ENCODE data around the gene HERC2. TPM values are rescaled to one million over a fixed set of nuclear protein-coding genes. Genes with fewer than 3 reads are reported as not detected.

HERC2 gene
- total and polyA plus RNA-seq, 8 donors = 7.9 to 437 (median 72.7) TPM

- 91 to 95% (median 93%) methylated on average over 23 of the region's 23 CpGs for WGBS, 5 donors
- no peak for DNase-seq
- no peaks in the 10 kb centered on the region for H3K27me3 ChIP-seq
- intact Hi-C loops (cut with DNase I; ENCODE audit: low total_unique reads) = no loop called here
- no peaks in the 10 kb centered on the region for H3K9me3 ChIP-seq
- H3K27ac ChIP-seq = no peak overlapping the region
- no peak overlapping the region for H3K4me3 ChIP-seq
- H3K36me3 ChIP-seq = peaks cover 55 to 94% (median 90%) of the 10 kb centered on the region in 4 donors
- TF ChIP-seq POLR2A (IDR thresholded peaks at IDR 0.05) (no peak), EP300 (IDR thresholded peaks at IDR 0.05) (no peak), POLR2AphosphoS5 (IDR thresholded peaks at IDR 0.05) (no peak)
- TF ChIP-seq, protein P1, sequence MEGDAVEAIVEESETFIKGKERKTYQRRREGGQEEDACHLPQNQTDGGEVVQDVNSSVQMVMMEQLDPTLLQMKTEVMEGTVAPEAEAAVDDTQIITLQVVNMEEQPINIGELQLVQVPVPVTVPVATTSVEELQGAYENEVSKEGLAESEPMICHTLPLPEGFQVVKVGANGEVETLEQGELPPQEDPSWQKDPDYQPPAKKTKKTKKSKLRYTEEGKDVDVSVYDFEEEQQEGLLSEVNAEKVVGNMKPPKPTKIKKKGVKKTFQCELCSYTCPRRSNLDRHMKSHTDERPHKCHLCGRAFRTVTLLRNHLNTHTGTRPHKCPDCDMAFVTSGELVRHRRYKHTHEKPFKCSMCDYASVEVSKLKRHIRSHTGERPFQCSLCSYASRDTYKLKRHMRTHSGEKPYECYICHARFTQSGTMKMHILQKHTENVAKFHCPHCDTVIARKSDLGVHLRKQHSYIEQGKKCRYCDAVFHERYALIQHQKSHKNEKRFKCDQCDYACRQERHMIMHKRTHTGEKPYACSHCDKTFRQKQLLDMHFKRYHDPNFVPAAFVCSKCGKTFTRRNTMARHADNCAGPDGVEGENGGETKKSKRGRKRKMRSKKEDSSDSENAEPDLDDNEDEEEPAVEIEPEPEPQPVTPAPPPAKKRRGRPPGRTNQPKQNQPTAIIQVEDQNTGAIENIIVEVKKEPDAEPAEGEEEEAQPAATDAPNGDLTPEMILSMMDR (IDR thresholded peaks at IDR 0.05) = no peak
- H3K4me1 ChIP-seq = no peaks in the 10 kb centered on the region
Observed at GRCh38 chr15:28114721-28115622, 207.0 kb downstream of the HERC2 start.

DNA sequence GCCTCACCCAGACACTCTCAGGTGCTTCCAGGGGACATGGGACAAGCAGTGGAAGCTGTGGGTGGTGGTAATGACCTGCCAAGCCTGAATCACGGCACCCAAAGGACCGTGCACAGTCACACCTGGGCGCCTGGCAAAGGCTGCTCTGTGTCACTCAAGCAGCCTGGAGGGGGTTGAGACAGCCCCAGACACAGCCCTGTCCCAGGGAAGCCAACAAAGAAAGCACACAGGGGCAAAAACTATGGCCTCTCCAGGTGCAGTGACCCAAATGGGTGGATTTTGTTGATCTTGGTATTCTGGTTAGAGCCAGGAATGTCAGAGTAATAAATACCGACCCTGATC is 207.9 kb downstream of the HERC2 start:
- Histone ChIP-seq H3K36me3 (peaks cover 52 to 86% (median 81%) of the 10 kb centered on the region in 4 donors), H3K27ac (no peak overlapping the region), H3K27me3 (no peaks in the 10 kb centered on the region), H3K4me1 (no peaks in the 10 kb centered on the region), H3K9me3 (no peaks in the 10 kb centered on the region), H3K4me3 (no peak overlapping the region)
- no peak for DNase-seq
- TF ChIP-seq EP300 (IDR thresholded peaks at IDR 0.05) = no peak
- TF ChIP-seq POLR2A (IDR thresholded peaks at IDR 0.05) = no peak
- TF ChIP-seq POLR2AphosphoS5 (IDR thresholded peaks at IDR 0.05) = no peak
- TF ChIP-seq, protein P1 (IDR thresholded peaks at IDR 0.05) = no peak
- intact Hi-C loops (cut with DNase I; ENCODE audit: low total_unique reads) = no loop called here
- WGBS, 5 donors = 91 to 100% (median 93%) methylated on average over 1 to 4 of the region's 4 CpGs

DNA sequence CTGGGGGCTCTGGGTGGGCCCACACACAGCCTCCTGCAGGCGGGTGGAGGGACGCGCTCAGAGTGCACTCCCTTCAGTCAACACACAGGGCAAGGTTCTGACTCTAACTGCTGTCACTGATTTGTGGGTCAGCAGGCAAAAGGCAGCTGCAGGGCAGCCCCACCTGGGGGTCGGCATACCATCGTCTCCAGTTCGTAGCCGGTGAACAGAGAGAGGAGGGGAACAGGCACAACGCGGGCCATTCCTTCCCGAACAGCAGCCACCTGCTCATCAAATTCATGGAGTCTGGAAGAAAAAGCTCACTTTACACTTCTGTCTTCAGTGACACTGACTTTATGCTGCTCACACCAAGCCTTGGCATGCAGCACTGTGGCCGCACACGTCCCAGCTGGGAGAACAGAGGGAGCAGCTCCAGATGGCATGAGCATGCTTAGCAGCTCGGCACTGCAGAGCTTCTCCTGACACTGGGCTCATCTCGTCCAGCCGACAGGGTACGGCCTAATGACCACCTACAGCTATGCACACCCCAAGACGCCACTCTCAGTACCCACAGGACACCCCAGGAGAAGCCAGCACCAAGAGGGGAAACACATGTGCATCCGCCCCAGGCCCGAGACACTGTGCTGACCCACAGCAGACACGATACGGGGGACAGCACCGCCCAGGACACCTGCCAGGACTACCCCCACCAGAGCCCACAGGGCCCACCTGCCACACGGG is 208.4 kb downstream of the HERC2 start:
- 94 to 98% (median 96%) methylated on average over 18 to 23 of the region's 23 CpGs for WGBS, 5 donors
- intact Hi-C loops (cut with DNase I; ENCODE audit: low total_unique reads) = no loop called here
- H3K9me3 ChIP-seq = no peaks in the 10 kb centered on the region
- no peaks in the 10 kb centered on the region for H3K4me1 ChIP-seq
- DNase-seq = no peak
- no peak for TF ChIP-seq POLR2AphosphoS5 (IDR thresholded peaks at IDR 0.05)
- no peak for TF ChIP-seq POLR2A (IDR thresholded peaks at IDR 0.05)
- no peak for TF ChIP-seq EP300 (IDR thresholded peaks at IDR 0.05)
- TF ChIP-seq, protein P1 (IDR thresholded peaks at IDR 0.05) = no peak
- H3K36me3 ChIP-seq = peaks cover 48 to 81% (median 76%) of the 10 kb centered on the region in 4 donors
- H3K4me3 ChIP-seq = no peak overlapping the region
- H3K27me3 ChIP-seq = no peaks in the 10 kb centered on the region
- no peak overlapping the region for H3K27ac ChIP-seq

GRCh38 chr15:28112962-28113361 is 209.0 kb downstream of the HERC2 start:
- H3K36me3 ChIP-seq = peaks cover 47 to 75% (median 71%) of the 10 kb centered on the region in 4 donors
- no peak for DNase-seq
- H3K9me3 ChIP-seq = no peaks in the 10 kb centered on the region
- no peak overlapping the region for H3K4me3 ChIP-seq
- 95 to 98% (median 96%) methylated on average over 26 of the region's 26 CpGs for WGBS, 5 donors
- H3K27me3 ChIP-seq = peaks cover 0 to under 1% (median 0%) of the 10 kb centered on the region in 3 donors
- no peak overlapping the region for H3K27ac ChIP-seq
- TF ChIP-seq, protein P1 (IDR thresholded peaks at IDR 0.05) = no peak
- TF ChIP-seq POLR2AphosphoS5 (IDR thresholded peaks at IDR 0.05) (no peak), POLR2A (IDR thresholded peaks at IDR 0.05) (no peak), EP300 (IDR thresholded peaks at IDR 0.05) (no peak)
- peaks cover 0 to under 1% (median 0%) of the 10 kb centered on the region in 4 donors for H3K4me1 ChIP-seq
- intact Hi-C loops (cut with DNase I; ENCODE audit: low total_unique reads) = no loop called here

Data from stomach (tissue), 9 donors.